A673 (cell line): ENCODE results near the gene HNRNPA3. TPM values are rescaled to one million over a fixed set of nuclear protein-coding genes. Genes with fewer than 3 reads are reported as not detected.

Experiments used
- BruUV-seq: library from RNA; stranded (reverse); fragments of 400-500 nt; replicated peaks from 2 replicates; lab custom pipeline; 2021; lab: Mats Ljungman, UMichigan
- CTCF ChIA-PET: fragments of 300-600 bp; sonication (Branson Sonifier 250); formaldehyde crosslinking; loops from one replicate; lab custom pipeline; 2022; ENCODE audit warnings: antibody characterized with exemption; lab: Charles Lee
- POLR2A ChIA-PET: fragments of 300-600 bp; sonication (Branson Sonifier 250); formaldehyde crosslinking; loops from one replicate; lab custom pipeline; 2022; ENCODE audit warnings: antibody characterized with exemption; ENCODE audit not compliant: low non-redundant PET; lab: Charles Lee
- DNase-seq: peaks from one replicate; pipeline ENCODE4 v3.0.0-alpha.2; 2015; ENCODE audit warnings: low spot score
- H3K27ac ChIP-seq: fragments of 200-600 bp; sonication (generic); 2 replicates; pipeline ENCODE4 v1.5.1; 2016; ENCODE audit warnings: mixed run types, low read depth, mild to moderate bottlenecking, mixed read lengths, antibody characterized with exemption, low read length; ENCODE audit not compliant: poor library complexity, severe bottlenecking
- H3K27me3 ChIP-seq: fragments of 200-600 bp; sonication (generic); replicated peaks from 2 replicates; pipeline ENCODE4 v1.6.1; 2017; ENCODE audit warnings: mixed run types, low read depth, mild to moderate bottlenecking, mixed read lengths, antibody characterized with exemption, low read length; ENCODE audit not compliant: insufficient read depth, poor library complexity
- H3K36me3 ChIP-seq: fragments of 200-600 bp; sonication (generic); 2 replicates; pipeline ENCODE4 v1.6.1; 2016; ENCODE audit warnings: mixed run types, mild to moderate bottlenecking, mixed read lengths, antibody characterized with exemption, low read length; ENCODE audit not compliant: insufficient read depth, poor library complexity, severe bottlenecking
- H3K4me1 ChIP-seq: fragments of 200-600 bp; sonication (generic); 2 replicates; pipeline ENCODE4 v1.6.1; 2017; ENCODE audit warnings: mixed run types, mild to moderate bottlenecking, mixed read lengths, antibody characterized with exemption, low read length; ENCODE audit not compliant: insufficient read depth, poor library complexity, severe bottlenecking
- H3K4me3 ChIP-seq: fragments of 200-600 bp; sonication (generic); 2 replicates; pipeline ENCODE4 v1.5.1; 2016; ENCODE audit warnings: low read depth, mixed run types, mild to moderate bottlenecking, mixed read lengths, low read length; ENCODE audit not compliant: poor library complexity, severe bottlenecking
- H3K9me3 ChIP-seq: fragments of 200-600 bp; sonication (generic); 2 replicates; pipeline ENCODE4 v1.6.1; 2016; ENCODE audit warnings: mixed run types, low read depth, mild to moderate bottlenecking, mixed read lengths, antibody characterized with exemption, low read length; ENCODE audit not compliant: poor library complexity, severe bottlenecking
- CTCF ChIP-seq: fragments of 300-800, 200-600 bp; sonication (generic); conservative IDR thresholded peaks from 2 replicates; pipeline ENCODE4 v1.5.1; 2017; ENCODE audit warnings: low read depth, mild to moderate bottlenecking, antibody characterized with exemption, low read length, moderate library complexity, mixed read lengths
- EZH2 ChIP-seq: fragments of 200-600 bp; sonication (generic); IDR thresholded peaks from 2 replicates; pipeline ENCODE4 v1.6.1; 2017; ENCODE audit warnings: borderline replicate concordance, low read depth, mild to moderate bottlenecking, mixed read lengths, antibody characterized with exemption, low read length; ENCODE audit not compliant: poor library complexity, severe bottlenecking
- intact Hi-C: fragments of 100-400 bp; cut with micrococcal nuclease; formaldehyde crosslinking; loops from one replicate; pipeline ENCODE4 v1.10.0; 2022; ENCODE audit not compliant: unreplicated experiment
- total RNA-seq: library from RNA; stranded (reverse); gene quantifications from 2 replicates; pipeline ENCODE4 v1.2.3, GENCODE V29; 2021

Gene HNRNPA3
- total RNA-seq, 1 experiment from 2014 or later = 462 TPM

GRCh38 chr2:177255227-177255601, 42.6 kb downstream of the HNRNPA3 start:
- no peak for DNase-seq
- H3K9me3 ChIP-seq = no peaks in the 10 kb centered on the region
- CTCF ChIA-PET = interaction anchor here (1.1 kb wide), 1 partner anchor 9 kb away, joined by 6 read pairs; the partner anchor contains the start of gene NFE2L2
- H3K4me1 ChIP-seq = peaks cover 30% of the 10 kb centered on the region
- H3K27ac ChIP-seq = peak overlapping the region; percentile 59
- BruUV-seq = no TSS peak
- intact Hi-C loops = no loop called here
- no peaks in the 10 kb centered on the region for H3K27me3 ChIP-seq
- POLR2A ChIA-PET = no interaction called here
- TF ChIP-seq EZH2 (no peak), CTCF (no peak)
- peaks cover 11% of the 10 kb centered on the region for H3K36me3 ChIP-seq
- no peak overlapping the region for H3K4me3 ChIP-seq

GRCh38 chr2:177256026-177256425, 43.4 kb downstream of the HNRNPA3 start:
- intact Hi-C loops = no loop called here
- CTCF ChIA-PET = no interaction called here
- H3K4me1 ChIP-seq = peaks cover 36% of the 10 kb centered on the region
- H3K4me3 ChIP-seq = no peak overlapping the region
- peaks cover 11% of the 10 kb centered on the region for H3K36me3 ChIP-seq
- no TSS peak for BruUV-seq
- DNase-seq = no peak
- H3K27ac ChIP-seq = peak overlapping the region; percentile 59
- POLR2A ChIA-PET = no interaction called here
- no peaks in the 10 kb centered on the region for H3K9me3 ChIP-seq
- no peaks in the 10 kb centered on the region for H3K27me3 ChIP-seq
- TF ChIP-seq CTCF = no peak
- no peak for TF ChIP-seq EZH2

GRCh38 chr2:177256695-177257094, 44.1 kb downstream of the HNRNPA3 start:
- DNase-seq = no peak
- intact Hi-C loops = no loop called here
- POLR2A ChIA-PET = no interaction called here
- no peaks in the 10 kb centered on the region for H3K27me3 ChIP-seq
- BruUV-seq = no TSS peak
- no peak overlapping the region for H3K4me3 ChIP-seq
- no peaks in the 10 kb centered on the region for H3K9me3 ChIP-seq
- TF ChIP-seq CTCF (no peak), EZH2 (no peak)
- H3K4me1 ChIP-seq = peaks cover 42% of the 10 kb centered on the region
- H3K36me3 ChIP-seq = peaks cover 11% of the 10 kb centered on the region
- no peak overlapping the region for H3K27ac ChIP-seq
- CTCF ChIA-PET = no interaction called here
